Measurements from ENCODE around the gene MBNL2. TPM values are rescaled to one million over a fixed set of nuclear protein-coding genes. Genes with fewer than 3 reads are reported as not detected.

MBNL2 gene
- total and polyA plus RNA-seq, 10 of the 15 experiments (the other 5 are each of a cell fraction or from before 2014, with no cell fraction given): 1.6 to 9.7 (median 6.7) TPM

DNA sequence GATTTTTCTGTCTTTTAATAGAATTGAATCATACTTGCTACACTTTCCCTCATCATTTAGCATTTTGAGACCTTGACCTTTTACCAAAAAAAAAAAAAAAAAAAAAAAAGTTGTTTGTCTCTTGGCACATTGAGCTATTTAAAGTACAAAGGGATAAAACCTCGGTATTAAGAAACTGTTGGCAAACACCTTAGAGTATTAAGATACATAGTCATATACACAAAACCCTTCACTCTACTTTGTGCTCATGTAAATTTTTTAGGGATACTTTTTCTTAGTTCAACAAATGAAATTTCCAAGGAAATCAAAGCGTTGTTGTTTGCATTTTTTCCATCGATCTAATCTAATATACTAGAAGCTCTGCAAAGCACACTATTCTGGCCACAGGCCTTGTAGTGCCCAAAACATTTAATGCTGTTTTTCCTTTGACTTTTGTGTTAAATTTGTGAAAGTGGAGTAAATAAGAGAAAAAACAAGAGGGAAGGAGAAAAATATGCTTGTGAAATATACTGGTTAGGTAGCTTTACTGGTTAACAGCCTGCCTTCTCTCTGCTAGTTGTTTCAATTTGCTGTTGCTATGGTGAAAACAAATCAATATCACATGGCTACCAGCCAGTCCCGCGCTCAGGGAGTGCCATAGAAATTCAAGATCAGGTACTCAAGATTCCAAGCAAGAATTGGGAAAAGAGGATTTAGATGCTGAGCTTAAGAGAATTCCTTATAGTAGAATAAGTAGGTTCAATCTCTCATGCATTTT is 2.6 kb downstream of the MBNL2 start:
- peaks cover 12% of the 10 kb centered on the region; the same call in 1 of the 2 replicates for H3K4me1 ChIP-seq (ENCODE audit: control insufficient read depth, insufficient read depth, low read length)
- no peak for DNase-seq (ENCODE audit: low read depth, low spot score)
- ChIA-PET CTCF (interaction anchor here (0.6 to 6.1 kb wide), 8 partner anchors 12 to 159 kb away, joined by 3 to 62 read pairs (median 3); no protein-coding TSS in a partner anchor), RAD21 (ENCODE audit: unreplicated experiment) (interaction anchor here (0.6 to 4.4 kb wide), 9 partner anchors 12 to 1040 kb away, joined by 3 to 18 read pairs (median 4); partner anchors contain the start of gene RAP2A), SMC1A (ENCODE audit: uncharacterized antibody, unreplicated experiment) (interaction anchor here (0.6 to 4.5 kb wide), 18 partner anchors 9 to 235 kb away, joined by 3 to 29 read pairs (median 5); partner anchors contain the start of gene RAP2A), POLR2A (interaction anchor here (0.6 to 4.7 kb wide), 11 partner anchors 12 to 282 kb away, joined by 3 to 37 read pairs (median 5); partner anchors contain the start of gene RAP2A)
- H3K27me3 ChIP-seq (replicated peaks in 1 of 2; ENCODE audit: control insufficient read depth in 2 of 2, insufficient read depth in 2 of 2, low read length in 1 of 2): no peaks in the 10 kb centered on the region
- no peak for TF ChIP-seq KDM1A (IDR thresholded peaks at IDR 0.05; ENCODE audit: borderline replicate concordance)
- TF ChIP-seq, protein P1, sequence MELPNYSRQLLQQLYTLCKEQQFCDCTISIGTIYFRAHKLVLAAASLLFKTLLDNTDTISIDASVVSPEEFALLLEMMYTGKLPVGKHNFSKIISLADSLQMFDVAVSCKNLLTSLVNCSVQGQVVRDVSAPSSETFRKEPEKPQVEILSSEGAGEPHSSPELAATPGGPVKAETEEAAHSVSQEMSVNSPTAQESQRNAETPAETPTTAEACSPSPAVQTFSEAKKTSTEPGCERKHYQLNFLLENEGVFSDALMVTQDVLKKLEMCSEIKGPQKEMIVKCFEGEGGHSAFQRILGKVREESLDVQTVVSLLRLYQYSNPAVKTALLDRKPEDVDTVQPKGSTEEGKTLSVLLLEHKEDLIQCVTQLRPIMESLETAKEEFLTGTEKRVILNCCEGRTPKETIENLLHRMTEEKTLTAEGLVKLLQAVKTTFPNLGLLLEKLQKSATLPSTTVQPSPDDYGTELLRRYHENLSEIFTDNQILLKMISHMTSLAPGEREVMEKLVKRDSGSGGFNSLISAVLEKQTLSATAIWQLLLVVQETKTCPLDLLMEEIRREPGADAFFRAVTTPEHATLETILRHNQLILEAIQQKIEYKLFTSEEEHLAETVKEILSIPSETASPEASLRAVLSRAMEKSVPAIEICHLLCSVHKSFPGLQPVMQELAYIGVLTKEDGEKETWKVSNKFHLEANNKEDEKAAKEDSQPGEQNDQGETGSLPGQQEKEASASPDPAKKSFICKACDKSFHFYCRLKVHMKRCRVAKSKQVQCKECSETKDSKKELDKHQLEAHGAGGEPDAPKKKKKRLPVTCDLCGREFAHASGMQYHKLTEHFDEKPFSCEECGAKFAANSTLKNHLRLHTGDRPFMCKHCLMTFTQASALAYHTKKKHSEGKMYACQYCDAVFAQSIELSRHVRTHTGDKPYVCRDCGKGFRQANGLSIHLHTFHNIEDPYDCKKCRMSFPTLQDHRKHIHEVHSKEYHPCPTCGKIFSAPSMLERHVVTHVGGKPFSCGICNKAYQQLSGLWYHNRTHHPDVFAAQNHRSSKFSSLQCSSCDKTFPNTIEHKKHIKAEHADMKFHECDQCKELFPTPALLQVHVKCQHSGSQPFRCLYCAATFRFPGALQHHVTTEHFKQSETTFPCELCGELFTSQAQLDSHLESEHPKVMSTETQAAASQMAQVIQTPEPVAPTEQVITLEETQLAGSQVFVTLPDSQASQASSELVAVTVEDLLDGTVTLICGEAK (IDR thresholded peaks at IDR 0.05; ENCODE audit: borderline replicate concordance): no peak
- TF ChIP-seq LARP7 (IDR thresholded peaks at IDR 0.05): no peak
- TF ChIP-seq SUPT20H (IDR thresholded peaks at IDR 0.05; ENCODE audit: borderline replicate concordance, control insufficient read depth, low read depth, low read length): no peak
- TF ChIP-seq SMARCA5 (IDR thresholded peaks at IDR 0.05): no peak
- peak; percentile 37; the same call in 1 of the 2 replicates for TF ChIP-seq MXI1 (IDR thresholded peaks at IDR 0.05; ENCODE audit: low read depth, low read length)
- TF ChIP-seq RAD51 (IDR thresholded peaks at IDR 0.05): peak; percentile 38; the same call in 1 of the 2 replicates
- no peak for TF ChIP-seq ZNF24 (IDR thresholded peaks at IDR 0.05)
- no peak for TF ChIP-seq JUND (IDR thresholded peaks at IDR 0.05; ENCODE audit: low read depth, low read length)
- peak; percentile 63; the same call in 1 of the 2 replicates for TF ChIP-seq BMI1 (IDR thresholded peaks at IDR 0.05; ENCODE audit: borderline replicate concordance)
- no peak for TF ChIP-seq EZH2 (IDR thresholded peaks at IDR 0.05; ENCODE audit: borderline replicate concordance, control insufficient read depth, low read depth, low read length)
- TF ChIP-seq MTA2 (IDR thresholded peaks at IDR 0.05; ENCODE audit: low read depth): no peak
- WGBS (ENCODE audit: insufficient coverage, insufficient replicate concordance, low lambda C conversion rate, missing lambda C conversion rate): 68% methylated on average over 5 of the region's 5 CpGs
- intact Hi-C loops (cut with micrococcal nuclease; ENCODE audit: unreplicated experiment): loop anchor here (2.0 to 5.0 kb wide), 2 partner anchors 120 to 133 kb away; no protein-coding TSS in a partner anchor
- no peaks in the 10 kb centered on the region for H4K20me1 ChIP-seq (ENCODE audit: control insufficient read depth, insufficient read depth)
- H3K9me3 ChIP-seq (replicated peaks; ENCODE audit: control insufficient read depth, insufficient read depth, low read length): no peaks in the 10 kb centered on the region
- peak overlapping the region; percentile 34 for H2AFZ ChIP-seq (ENCODE audit: control insufficient read depth, low read depth, low read length)
- H3K4me2 ChIP-seq (ENCODE audit: control insufficient read depth, insufficient read depth): peak overlapping the region; percentile 96
- in situ Hi-C loops (cut with MboI): no loop called here
- peaks cover 51% of the 10 kb centered on the region for H3K79me2 ChIP-seq (ENCODE audit: control insufficient read depth, insufficient read depth, low read length)
- FAIRE-seq: no peak
- TSS peak; percentile 26 for BruUV-seq (replicated peaks)
- H3K4me3 ChIP-seq: peak overlapping the region; percentile 70
- peak; percentile 53 for ATAC-seq
- no peaks in the 10 kb centered on the region for H3K36me3 ChIP-seq (ENCODE audit: control insufficient read depth in 2 of 2, insufficient read depth in 2 of 2, low read length in 1 of 2)
- H3K27ac ChIP-seq (ENCODE audit: control insufficient read depth, insufficient read depth): peak overlapping the region; percentile 65; the same call in 1 of the 2 replicates
- H3K9ac ChIP-seq (ENCODE audit: control insufficient read depth, insufficient read depth, low read length): peak overlapping the region; percentile 83

Data from GM12878 (cell line).